SK-N-SH treated with all-trans-retinoic acid at 6 μM for 48 hours (cell line): ENCODE data around the gene ZNF205.

Source experiments
- ARNTL ChIP-seq: fragments of 450-650 bp; formaldehyde crosslinking; IDR thresholded peaks from 2 replicates; pipeline ENCODE4 v1.5.0; 2020; ENCODE audit warnings: low read depth, mild to moderate bottlenecking, moderate library complexity, borderline replicate concordance
- ZNF70 ChIP-seq: fragments of 450-650 bp; formaldehyde crosslinking; IDR thresholded peaks from 2 replicates; pipeline ENCODE4 v1.5.0; 2020; ENCODE audit warnings: mild to moderate bottlenecking, moderate library complexity

DNA sequence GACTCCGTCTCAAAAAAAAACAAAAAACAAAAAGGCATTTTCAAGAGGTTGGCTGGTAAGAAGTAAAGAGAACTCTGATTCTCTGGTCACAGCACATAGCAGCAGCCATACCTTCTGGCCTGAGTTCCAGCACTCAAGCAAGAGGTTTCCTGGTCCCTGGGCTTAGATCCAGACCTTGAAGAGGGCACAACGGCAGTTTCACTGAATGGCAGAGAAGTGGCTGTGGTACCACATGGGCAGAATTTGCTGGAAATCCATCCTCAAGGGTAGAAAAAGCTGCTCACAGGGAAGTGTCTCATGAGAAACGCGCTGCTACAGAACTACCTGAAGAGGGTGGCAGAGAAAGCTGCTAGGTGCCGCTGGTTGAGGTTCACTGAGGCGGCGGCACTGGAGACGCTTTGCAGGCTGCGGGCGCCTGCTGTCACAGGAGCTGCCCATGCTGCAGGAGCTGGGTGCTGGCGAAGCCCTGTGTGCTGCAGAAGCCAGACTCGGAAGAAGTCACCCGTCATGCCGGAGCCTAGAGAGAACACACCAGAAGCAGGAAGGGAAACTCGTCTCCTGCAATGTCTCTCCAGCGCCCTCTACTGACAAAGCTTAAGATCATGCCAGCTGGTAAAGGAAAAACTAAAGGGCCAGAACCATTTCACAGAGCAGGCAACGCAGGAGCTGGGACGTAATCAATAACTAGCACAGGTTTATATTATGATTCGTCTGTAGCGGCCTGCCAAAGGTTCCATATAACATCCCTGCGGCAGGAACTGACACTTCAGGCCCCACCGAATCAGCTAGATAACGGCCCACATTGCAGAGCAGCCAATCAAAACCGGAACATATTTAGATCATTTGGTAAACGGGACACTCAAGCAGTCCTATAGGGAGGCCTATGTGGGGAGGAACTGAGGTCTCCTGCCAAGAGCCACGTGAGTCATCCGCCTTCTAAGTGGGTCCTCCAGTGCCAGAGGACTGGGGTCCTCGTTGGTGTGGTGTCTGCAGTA, 17.0 kb downstream of the ZNF205 start:
- TF ChIP-seq ARNTL (CRISPR knock-in tag) (no peak), ZNF70 (no peak)
